H9 (cell line): ENCODE measurements around the gene BCAS4. TPM values are rescaled to one million over a fixed set of nuclear protein-coding genes. Genes with fewer than 3 reads are reported as not detected.

Experiments used
- DNase-seq: peaks from one replicate; pipeline ENCODE4 v3.0.0-alpha.2; 2017
- H2AFZ ChIP-seq: one replicate; pipeline ENCODE4 v1.6.1; 2013; ENCODE audit warnings: mild to moderate bottlenecking, low read length, control low read depth, moderate library complexity
- H2AK5ac ChIP-seq: 2 replicates; pipeline ENCODE4 v1.6.1; 2013; ENCODE audit warnings: low read length, control low read depth, mixed read lengths; ENCODE audit not compliant: insufficient read length
- H2BK120ac ChIP-seq: one replicate; pipeline ENCODE4 v1.6.1; 2013; ENCODE audit warnings: low read depth, mild to moderate bottlenecking, low read length, control low read depth, inconsistent platforms; ENCODE audit not compliant: poor library complexity, severe bottlenecking
- H2BK12ac ChIP-seq: 2 replicates; pipeline ENCODE4 v1.6.1; 2013; ENCODE audit warnings: low read length, control low read depth, mixed read lengths, low read depth; ENCODE audit not compliant: insufficient read length
- H2BK15ac ChIP-seq: 2 replicates; pipeline ENCODE4 v1.6.1; 2013; ENCODE audit warnings: low read depth, low read length, control low read depth
- H2BK20ac ChIP-seq: one replicate; pipeline ENCODE4 v1.6.1; 2013; ENCODE audit warnings: low read depth, mild to moderate bottlenecking, low read length, control low read depth, inconsistent platforms; ENCODE audit not compliant: poor library complexity, severe bottlenecking
- H2BK5ac ChIP-seq: 2 replicates; pipeline ENCODE4 v1.6.1; 2013; ENCODE audit warnings: low read length, control low read depth, mixed read lengths; ENCODE audit not compliant: insufficient read length
- H3K14ac ChIP-seq: 2 replicates; pipeline ENCODE4 v1.6.1; 2013; ENCODE audit warnings: low read length, control low read depth; ENCODE audit not compliant: insufficient read depth
- H3K18ac ChIP-seq: 2 replicates; pipeline ENCODE4 v1.6.1; 2013; ENCODE audit warnings: low read depth, mild to moderate bottlenecking, mixed read lengths, low read length, control low read depth; ENCODE audit not compliant: insufficient read length
- H3K23ac ChIP-seq: 2 replicates; pipeline ENCODE4 v1.6.1; 2013; ENCODE audit warnings: low read length, control low read depth, mixed read lengths, low read depth; ENCODE audit not compliant: insufficient read length
- H3K23me2 ChIP-seq: 2 replicates; pipeline ENCODE4 v1.6.1; 2013; ENCODE audit warnings: low read depth, mild to moderate bottlenecking, mixed read lengths, low read length, control low read depth; ENCODE audit not compliant: insufficient read length, poor library complexity, severe bottlenecking
- H3K27ac ChIP-seq: 2 replicates; pipeline ENCODE4 v1.5.1; 2013; ENCODE audit warnings: low read length, control low read depth, mixed read lengths, low read depth; ENCODE audit not compliant: insufficient read length
- H3K27me3 ChIP-seq: 2 replicates; pipeline ENCODE4 v1.6.1; 2013; ENCODE audit warnings: low read length, control low read depth, inconsistent platforms; ENCODE audit not compliant: insufficient read depth
- H3K4ac ChIP-seq: 2 replicates; pipeline ENCODE4 v1.6.1; 2013; ENCODE audit warnings: low read depth, mild to moderate bottlenecking, control low read depth, inconsistent platforms, low read length, moderate library complexity
- H3K4me1 ChIP-seq: 2 replicates; pipeline ENCODE4 v1.6.1; 2013; ENCODE audit warnings: low read length, control low read depth, inconsistent platforms; ENCODE audit not compliant: insufficient read depth
- H3K4me2 ChIP-seq: 2 replicates; pipeline ENCODE4 v1.6.1; 2013; ENCODE audit warnings: low read length, control low read depth, mixed read lengths; ENCODE audit not compliant: insufficient read length, insufficient read depth
- H3K56ac ChIP-seq: 2 replicates; pipeline ENCODE4 v1.6.1; 2013; ENCODE audit warnings: low read depth, mild to moderate bottlenecking, mixed read lengths, low read length, control low read depth; ENCODE audit not compliant: insufficient read length
- H3K79me1 ChIP-seq: 2 replicates; pipeline ENCODE4 v1.6.1; 2013; ENCODE audit warnings: low read depth, mild to moderate bottlenecking, moderate library complexity, low read length, control low read depth, inconsistent platforms; ENCODE audit not compliant: insufficient read depth, poor library complexity, severe bottlenecking
- H3K79me2 ChIP-seq: 2 replicates; pipeline ENCODE4 v1.6.1; 2013; ENCODE audit warnings: low read length, control low read depth, inconsistent platforms; ENCODE audit not compliant: insufficient read depth
- H3K9ac ChIP-seq: 2 replicates; pipeline ENCODE4 v1.6.1; 2013; ENCODE audit warnings: low read length, control low read depth, mixed read lengths; ENCODE audit not compliant: insufficient read length; ENCODE audit errors: extremely low read depth
- H3K9me3 ChIP-seq: one replicate; pipeline ENCODE4 v1.6.1; 2013; ENCODE audit warnings: low read depth, low read length, inconsistent platforms; ENCODE audit not compliant: control insufficient read depth
- H3T11ph ChIP-seq: one replicate; pipeline ENCODE4 v1.6.1; 2013; ENCODE audit warnings: mild to moderate bottlenecking, low read length, control low read depth, inconsistent platforms
- H4K20me1 ChIP-seq: one replicate; pipeline ENCODE4 v1.6.1; 2013; ENCODE audit not compliant: control insufficient read depth, insufficient read length, insufficient read depth
- H4K5ac ChIP-seq: 2 replicates; pipeline ENCODE4 v1.6.1; 2013; ENCODE audit warnings: low read depth, mild to moderate bottlenecking, mixed read lengths, low read length, control low read depth; ENCODE audit not compliant: insufficient read length
- H4K8ac ChIP-seq: replicated peaks from 2 replicates; pipeline ENCODE4 v1.6.1; 2013; ENCODE audit warnings: low read length, control low read depth, mixed read lengths, low read depth; ENCODE audit not compliant: insufficient read length
- H4K91ac ChIP-seq: 2 replicates; pipeline ENCODE4 v1.6.1; 2013; ENCODE audit warnings: low read depth, mild to moderate bottlenecking, moderate library complexity, mixed read lengths, low read length, control low read depth; ENCODE audit not compliant: insufficient read length
- H3K27ac Mint-ChIP-seq, 3 experiments: 2 replicates in 2 of 3; 3 replicates in 1 of 3; pipeline ENCODE4 v1.8.0; 2020 to 2021; ENCODE audit warnings: mixed read lengths in 3 of 3, mild to moderate bottlenecking in 1 of 3, moderate library complexity in 1 of 3
- H3K27me3 Mint-ChIP-seq: 2 replicates; pipeline ENCODE4 v1.8.0; 2021; ENCODE audit warnings: low read depth, mild to moderate bottlenecking, moderate library complexity, mixed read lengths
- H3K36me3 Mint-ChIP-seq, 3 experiments: 2 replicates in 2 of 3; 3 replicates in 1 of 3; pipeline ENCODE4 v1.8.0; 2020 to 2021; ENCODE audit warnings: low read depth in 3 of 3, mixed read lengths in 3 of 3; ENCODE audit not compliant: insufficient read depth in 1 of 3
- H3K4me1 Mint-ChIP-seq, 2 experiments: 2 replicates each; pipeline ENCODE4 v1.8.0; 2020; ENCODE audit warnings: mixed read lengths in 2 of 2
- H3K4me3 Mint-ChIP-seq, 2 experiments: 2 replicates in 1 of 2; 3 replicates in 1 of 2; pipeline ENCODE4 v1.8.0; 2020 to 2021; ENCODE audit warnings: mild to moderate bottlenecking in 2 of 2, mixed read lengths in 2 of 2, moderate library complexity in 1 of 2
- H3K9me3 Mint-ChIP-seq, 2 experiments: 2 replicates in 1 of 2; 3 replicates in 1 of 2; pipeline ENCODE4 v1.8.0; 2020; ENCODE audit warnings: mild to moderate bottlenecking in 2 of 2, mixed read lengths in 2 of 2, moderate library complexity in 1 of 2
- WGBS: extraction: QIAGEN DNeasy Blood & Tissue Kit; methylation state at CpG from one replicate; pipeline ENCODE4 v1.1.7; 2013; ENCODE audit warnings: missing lambda C conversion rate, low lambda C conversion rate, mixed read lengths; ENCODE audit not compliant: insufficient read length; ENCODE audit errors: extremely low coverage; 5-methylcytosine and 5-hydroxymethylcytosine counted together
- total RNA-seq: library from RNA; stranded (reverse); gene quantifications from 2 replicates; pipeline ENCODE4 v1.2.1, GENCODE V29; 2021
- TF ChIP-seq, protein P1 (sequence below): fragments of 200-600 bp; sonication (generic); conservative IDR thresholded peaks from 3 replicates; pipeline ENCODE4 v1.8.0; 2021; ENCODE audit warnings: antibody characterized with exemption, mild to moderate bottlenecking

BCAS4 gene
- total RNA-seq, 1 experiment from 2014 or later = 16.9 TPM

DNA sequence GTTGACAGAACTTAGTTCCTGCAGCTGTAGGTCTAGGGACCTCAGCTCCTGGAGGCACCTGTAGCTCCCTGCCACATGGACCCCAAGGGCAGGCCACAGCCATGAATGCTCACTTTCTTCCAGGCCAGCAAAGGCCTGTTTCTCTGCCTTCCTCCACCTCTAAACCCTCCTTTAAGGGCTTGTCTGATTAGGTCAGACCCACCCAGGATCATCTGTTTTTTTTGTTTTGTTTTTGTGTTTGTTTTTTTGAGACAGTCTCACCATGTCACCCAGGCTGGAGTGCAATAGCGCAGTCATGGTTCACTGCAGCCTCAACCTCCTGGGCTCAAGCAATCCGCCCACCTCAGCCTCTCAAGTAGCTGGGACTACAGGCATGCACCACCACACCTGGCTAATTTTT lies 11.5 kb upstream of the BCAS4 start:
- Histone ChIP-seq H3K9me3 (no peaks in the 10 kb centered on the region), H3K79me2 (no peaks in the 10 kb centered on the region), H2BK5ac (no peak overlapping the region), H2AFZ (no peak overlapping the region), H3K79me1 (no peaks in the 10 kb centered on the region), H4K20me1 (no peaks in the 10 kb centered on the region), H2BK120ac (no peak overlapping the region), H2BK20ac (no peak overlapping the region), H2AK5ac (no peak overlapping the region), H3K23ac (no peak overlapping the region), H3K27me3 (no peaks in the 10 kb centered on the region), H3K9ac (no peak overlapping the region), H3K4me1 (no peaks in the 10 kb centered on the region; the same call in 1 of the 2 replicates), H3K56ac (no peak overlapping the region), H3T11ph (no peak overlapping the region), H2BK15ac (no peak overlapping the region), H3K4me2 (no peak overlapping the region), H4K91ac (no peak overlapping the region), H4K8ac (no peak overlapping the region), H3K23me2 (no peaks in the 10 kb centered on the region), H3K18ac (no peak overlapping the region), H4K5ac (no peak overlapping the region), H3K14ac (no peak overlapping the region), H2BK12ac (no peak overlapping the region), H3K27ac (no peak overlapping the region), H3K4ac (no peak overlapping the region)
- Mint-ChIP-seq H3K27me3 (peaks cover 3% of the 10 kb centered on the region; the same call in 1 of the 2 replicates), H3K4me3 (no peak overlapping the region), H3K4me1 (peaks cover 6 to 19% of the 10 kb centered on the region in 2 experiments), H3K27ac (no peak overlapping the region; a peak in 1 of 7 replicates), H3K36me3 (peaks cover 0 to 14% (median 4%) of the 10 kb centered on the region in 3 experiments; a peak in 4 of 7 replicates), H3K9me3 (peaks cover 7 to 12% of the 10 kb centered on the region in 2 experiments; a peak in 4 of 5 replicates)
- TF ChIP-seq, protein P1, sequence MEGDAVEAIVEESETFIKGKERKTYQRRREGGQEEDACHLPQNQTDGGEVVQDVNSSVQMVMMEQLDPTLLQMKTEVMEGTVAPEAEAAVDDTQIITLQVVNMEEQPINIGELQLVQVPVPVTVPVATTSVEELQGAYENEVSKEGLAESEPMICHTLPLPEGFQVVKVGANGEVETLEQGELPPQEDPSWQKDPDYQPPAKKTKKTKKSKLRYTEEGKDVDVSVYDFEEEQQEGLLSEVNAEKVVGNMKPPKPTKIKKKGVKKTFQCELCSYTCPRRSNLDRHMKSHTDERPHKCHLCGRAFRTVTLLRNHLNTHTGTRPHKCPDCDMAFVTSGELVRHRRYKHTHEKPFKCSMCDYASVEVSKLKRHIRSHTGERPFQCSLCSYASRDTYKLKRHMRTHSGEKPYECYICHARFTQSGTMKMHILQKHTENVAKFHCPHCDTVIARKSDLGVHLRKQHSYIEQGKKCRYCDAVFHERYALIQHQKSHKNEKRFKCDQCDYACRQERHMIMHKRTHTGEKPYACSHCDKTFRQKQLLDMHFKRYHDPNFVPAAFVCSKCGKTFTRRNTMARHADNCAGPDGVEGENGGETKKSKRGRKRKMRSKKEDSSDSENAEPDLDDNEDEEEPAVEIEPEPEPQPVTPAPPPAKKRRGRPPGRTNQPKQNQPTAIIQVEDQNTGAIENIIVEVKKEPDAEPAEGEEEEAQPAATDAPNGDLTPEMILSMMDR = no peak
- WGBS = no CpG with 5 or more reads among the region's 2 CpGs
- no peak for DNase-seq
